H9 (cell line): ENCODE data around the gene RBBP7. TPM values are rescaled to one million over a fixed set of nuclear protein-coding genes. Genes with fewer than 3 reads are reported as not detected.

ENCODE experiments used
- DNase-seq: peaks from one replicate; pipeline ENCODE4 v3.0.0-alpha.2; 2017
- H2AFZ ChIP-seq: one replicate; pipeline ENCODE4 v1.6.1; 2013; ENCODE audit warnings: mild to moderate bottlenecking, low read length, control low read depth, moderate library complexity
- H2AK5ac ChIP-seq: 2 replicates; pipeline ENCODE4 v1.6.1; 2013; ENCODE audit warnings: low read length, control low read depth, mixed read lengths; ENCODE audit not compliant: insufficient read length
- H2BK120ac ChIP-seq: one replicate; pipeline ENCODE4 v1.6.1; 2013; ENCODE audit warnings: low read depth, mild to moderate bottlenecking, low read length, control low read depth, inconsistent platforms; ENCODE audit not compliant: poor library complexity, severe bottlenecking
- H2BK12ac ChIP-seq: 2 replicates; pipeline ENCODE4 v1.6.1; 2013; ENCODE audit warnings: low read length, control low read depth, mixed read lengths, low read depth; ENCODE audit not compliant: insufficient read length
- H2BK15ac ChIP-seq: 2 replicates; pipeline ENCODE4 v1.6.1; 2013; ENCODE audit warnings: low read depth, low read length, control low read depth
- H2BK20ac ChIP-seq: one replicate; pipeline ENCODE4 v1.6.1; 2013; ENCODE audit warnings: low read depth, mild to moderate bottlenecking, low read length, control low read depth, inconsistent platforms; ENCODE audit not compliant: poor library complexity, severe bottlenecking
- H2BK5ac ChIP-seq: 2 replicates; pipeline ENCODE4 v1.6.1; 2013; ENCODE audit warnings: low read length, control low read depth, mixed read lengths; ENCODE audit not compliant: insufficient read length
- H3K14ac ChIP-seq: 2 replicates; pipeline ENCODE4 v1.6.1; 2013; ENCODE audit warnings: low read length, control low read depth; ENCODE audit not compliant: insufficient read depth
- H3K18ac ChIP-seq: 2 replicates; pipeline ENCODE4 v1.6.1; 2013; ENCODE audit warnings: low read depth, mild to moderate bottlenecking, mixed read lengths, low read length, control low read depth; ENCODE audit not compliant: insufficient read length
- H3K23ac ChIP-seq: 2 replicates; pipeline ENCODE4 v1.6.1; 2013; ENCODE audit warnings: low read length, control low read depth, mixed read lengths, low read depth; ENCODE audit not compliant: insufficient read length
- H3K23me2 ChIP-seq: 2 replicates; pipeline ENCODE4 v1.6.1; 2013; ENCODE audit warnings: low read depth, mild to moderate bottlenecking, mixed read lengths, low read length, control low read depth; ENCODE audit not compliant: insufficient read length, poor library complexity, severe bottlenecking
- H3K27ac ChIP-seq: 2 replicates; pipeline ENCODE4 v1.5.1; 2013; ENCODE audit warnings: low read length, control low read depth, mixed read lengths, low read depth; ENCODE audit not compliant: insufficient read length
- H3K27me3 ChIP-seq: 2 replicates; pipeline ENCODE4 v1.6.1; 2013; ENCODE audit warnings: low read length, control low read depth, inconsistent platforms; ENCODE audit not compliant: insufficient read depth
- H3K4ac ChIP-seq: 2 replicates; pipeline ENCODE4 v1.6.1; 2013; ENCODE audit warnings: low read depth, mild to moderate bottlenecking, control low read depth, inconsistent platforms, low read length, moderate library complexity
- H3K4me1 ChIP-seq: 2 replicates; pipeline ENCODE4 v1.6.1; 2013; ENCODE audit warnings: low read length, control low read depth, inconsistent platforms; ENCODE audit not compliant: insufficient read depth
- H3K4me2 ChIP-seq: 2 replicates; pipeline ENCODE4 v1.6.1; 2013; ENCODE audit warnings: low read length, control low read depth, mixed read lengths; ENCODE audit not compliant: insufficient read length, insufficient read depth
- H3K56ac ChIP-seq: 2 replicates; pipeline ENCODE4 v1.6.1; 2013; ENCODE audit warnings: low read depth, mild to moderate bottlenecking, mixed read lengths, low read length, control low read depth; ENCODE audit not compliant: insufficient read length
- H3K79me1 ChIP-seq: 2 replicates; pipeline ENCODE4 v1.6.1; 2013; ENCODE audit warnings: low read depth, mild to moderate bottlenecking, moderate library complexity, low read length, control low read depth, inconsistent platforms; ENCODE audit not compliant: insufficient read depth, poor library complexity, severe bottlenecking
- H3K79me2 ChIP-seq: 2 replicates; pipeline ENCODE4 v1.6.1; 2013; ENCODE audit warnings: low read length, control low read depth, inconsistent platforms; ENCODE audit not compliant: insufficient read depth
- H3K9ac ChIP-seq: 2 replicates; pipeline ENCODE4 v1.6.1; 2013; ENCODE audit warnings: low read length, control low read depth, mixed read lengths; ENCODE audit not compliant: insufficient read length; ENCODE audit errors: extremely low read depth
- H3K9me3 ChIP-seq: one replicate; pipeline ENCODE4 v1.6.1; 2013; ENCODE audit warnings: low read depth, low read length, inconsistent platforms; ENCODE audit not compliant: control insufficient read depth
- H3T11ph ChIP-seq: one replicate; pipeline ENCODE4 v1.6.1; 2013; ENCODE audit warnings: mild to moderate bottlenecking, low read length, control low read depth, inconsistent platforms
- H4K20me1 ChIP-seq: one replicate; pipeline ENCODE4 v1.6.1; 2013; ENCODE audit not compliant: control insufficient read depth, insufficient read length, insufficient read depth
- H4K5ac ChIP-seq: 2 replicates; pipeline ENCODE4 v1.6.1; 2013; ENCODE audit warnings: low read depth, mild to moderate bottlenecking, mixed read lengths, low read length, control low read depth; ENCODE audit not compliant: insufficient read length
- H4K8ac ChIP-seq: replicated peaks from 2 replicates; pipeline ENCODE4 v1.6.1; 2013; ENCODE audit warnings: low read length, control low read depth, mixed read lengths, low read depth; ENCODE audit not compliant: insufficient read length
- H4K91ac ChIP-seq: 2 replicates; pipeline ENCODE4 v1.6.1; 2013; ENCODE audit warnings: low read depth, mild to moderate bottlenecking, moderate library complexity, mixed read lengths, low read length, control low read depth; ENCODE audit not compliant: insufficient read length
- H3K27ac Mint-ChIP-seq, 3 experiments: 2 replicates in 2 of 3; 3 replicates in 1 of 3; pipeline ENCODE4 v1.8.0; 2020 to 2021; ENCODE audit warnings: mixed read lengths in 3 of 3, mild to moderate bottlenecking in 1 of 3, moderate library complexity in 1 of 3
- H3K27me3 Mint-ChIP-seq: 2 replicates; pipeline ENCODE4 v1.8.0; 2021; ENCODE audit warnings: low read depth, mild to moderate bottlenecking, moderate library complexity, mixed read lengths
- H3K36me3 Mint-ChIP-seq, 3 experiments: 2 replicates in 2 of 3; 3 replicates in 1 of 3; pipeline ENCODE4 v1.8.0; 2020 to 2021; ENCODE audit warnings: low read depth in 3 of 3, mixed read lengths in 3 of 3; ENCODE audit not compliant: insufficient read depth in 1 of 3
- H3K4me1 Mint-ChIP-seq, 2 experiments: 2 replicates each; pipeline ENCODE4 v1.8.0; 2020; ENCODE audit warnings: mixed read lengths in 2 of 2
- H3K4me3 Mint-ChIP-seq, 2 experiments: 2 replicates in 1 of 2; 3 replicates in 1 of 2; pipeline ENCODE4 v1.8.0; 2020 to 2021; ENCODE audit warnings: mild to moderate bottlenecking in 2 of 2, mixed read lengths in 2 of 2, moderate library complexity in 1 of 2
- H3K9me3 Mint-ChIP-seq, 2 experiments: 2 replicates in 1 of 2; 3 replicates in 1 of 2; pipeline ENCODE4 v1.8.0; 2020; ENCODE audit warnings: mild to moderate bottlenecking in 2 of 2, mixed read lengths in 2 of 2, moderate library complexity in 1 of 2
- CTCF ChIP-seq: fragments of 200-600 bp; sonication (generic); conservative IDR thresholded peaks from 3 replicates; pipeline ENCODE4 v1.8.0; 2021; ENCODE audit warnings: antibody characterized with exemption, mild to moderate bottlenecking
- WGBS: extraction: QIAGEN DNeasy Blood & Tissue Kit; methylation state at CpG from one replicate; pipeline ENCODE4 v1.1.7; 2013; ENCODE audit warnings: missing lambda C conversion rate, low lambda C conversion rate, mixed read lengths; ENCODE audit not compliant: insufficient read length; ENCODE audit errors: extremely low coverage; 5-methylcytosine and 5-hydroxymethylcytosine counted together
- total RNA-seq: library from RNA; stranded (reverse); gene quantifications from 2 replicates; pipeline ENCODE4 v1.2.1, GENCODE V29; 2021

RBBP7 gene
- total RNA-seq, 1 experiment from 2014 or later: 249 TPM

GRCh38 chrX:16910376-16910775 is 40.2 kb upstream of the RBBP7 start:
- H3K9me3 Mint-ChIP-seq: no peaks in the 10 kb centered on the region
- H3K27ac Mint-ChIP-seq: no peak overlapping the region

More at GRCh38 chrX:16910376-16910775, 40.2 kb upstream of the RBBP7 start:
- Histone ChIP-seq H3K9ac (no peak overlapping the region), H3K27ac (no peak overlapping the region), H3T11ph (no peak overlapping the region), H3K14ac (no peak overlapping the region), H3K4me1 (no peaks in the 10 kb centered on the region), H2BK15ac (no peak overlapping the region), H4K20me1 (no peaks in the 10 kb centered on the region), H2BK12ac (no peak overlapping the region), H3K56ac (no peak overlapping the region), H3K79me2 (no peaks in the 10 kb centered on the region), H3K23ac (no peak overlapping the region), H3K4me2 (no peak overlapping the region), H2BK5ac (no peak overlapping the region), H4K5ac (peak overlapping the region; percentile 70), H2BK20ac (no peak overlapping the region), H3K27me3 (no peaks in the 10 kb centered on the region), H2AFZ (no peak overlapping the region), H4K91ac (no peak overlapping the region), H3K18ac (no peak overlapping the region), H4K8ac (no peak overlapping the region), H3K23me2 (no peaks in the 10 kb centered on the region), H2AK5ac (no peak overlapping the region), H2BK120ac (no peak overlapping the region), H3K79me1 (no peaks in the 10 kb centered on the region), H3K9me3 (no peaks in the 10 kb centered on the region), H3K4ac (no peak overlapping the region)
- no peak overlapping the region for H3K4me3 Mint-ChIP-seq
- DNase-seq: no peak
- no peaks in the 10 kb centered on the region for H3K36me3 Mint-ChIP-seq
- TF ChIP-seq CTCF: no peak
- peaks cover 0 to 4% of the 10 kb centered on the region in 2 experiments; a peak in 2 of 4 replicates for H3K4me1 Mint-ChIP-seq
- H3K27me3 Mint-ChIP-seq: no peaks in the 10 kb centered on the region
- WGBS: no CpG with 5 or more reads among the region's 1 CpG
